Measurements from ENCODE around the gene CXCL5. TPM values are rescaled to one million over a fixed set of nuclear protein-coding genes. Genes with fewer than 3 reads are reported as not detected.

Gene CXCL5
- total and polyA plus RNA-seq, 2 donors (not counting 3 experiments of a cell fraction or from before 2014, with no cell fraction given), result 0.33 to 0.40 TPM

DNA sequence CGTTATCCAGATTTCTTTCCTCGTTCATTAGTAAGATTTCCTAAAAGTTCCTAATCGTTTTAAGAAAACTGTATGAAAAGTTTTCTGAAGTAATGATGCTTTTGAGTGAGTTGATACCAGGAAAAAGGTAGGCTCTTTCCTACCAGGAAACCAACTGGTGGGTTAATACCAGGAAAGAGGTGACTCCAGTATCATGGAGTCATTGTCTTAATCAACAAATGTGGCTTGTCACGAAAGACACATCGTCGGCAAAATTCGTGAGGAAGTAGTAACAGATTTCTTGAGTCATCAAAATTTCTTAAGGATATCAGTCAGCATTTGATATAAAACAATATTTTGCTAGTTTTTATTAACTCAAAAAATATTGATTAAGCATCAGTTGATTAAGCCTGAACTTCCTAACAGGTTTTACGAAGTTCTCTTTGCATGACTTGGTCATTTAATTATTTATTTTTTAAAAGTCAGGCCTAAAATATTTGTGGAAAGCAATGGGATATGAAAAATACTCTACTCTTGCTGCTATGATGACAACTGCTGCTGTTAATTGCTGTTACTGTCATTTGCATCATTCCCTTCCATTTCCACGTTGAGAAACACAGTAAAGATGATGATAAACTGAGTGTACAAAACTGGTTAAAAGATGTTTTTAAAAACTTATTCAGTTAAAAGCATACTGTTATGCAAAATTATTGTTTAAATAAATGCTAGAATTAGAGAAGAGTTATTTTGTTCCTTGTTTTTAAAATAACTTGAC is 7.3 kb downstream of the CXCL5 start:
- Histone ChIP-seq H3K79me2 (ENCODE audit: control insufficient read depth, insufficient read depth, low read length) (no peaks in the 10 kb centered on the region), H3K4me1 (ENCODE audit: control insufficient read depth, extremely low read depth, insufficient read depth, low read length) (no peaks in the 10 kb centered on the region), H2AFZ (ENCODE audit: low read depth, low read length) (no peak overlapping the region), H3K9ac (replicated peaks; ENCODE audit: extremely low read depth, insufficient read depth, low read length) (no peak overlapping the region), H3K9me3 (replicated peaks; ENCODE audit: control insufficient read depth, insufficient read depth, low read length) (no peaks in the 10 kb centered on the region), H4K20me1 (replicated peaks; ENCODE audit: control insufficient read depth, extremely low read depth, insufficient read depth, low read length) (no peaks in the 10 kb centered on the region), H3K36me3 (ENCODE audit: control insufficient read depth in 2 of 2, extremely low read depth in 1 of 2, insufficient read depth in 2 of 2, low read length in 2 of 2) (no peaks in the 10 kb centered on the region), H3K4me2 (ENCODE audit: insufficient read depth, low read length) (no peak overlapping the region), H3K27ac (ENCODE audit: insufficient read depth, low read depth, low read length) (no peak overlapping the region), H3K27me3 (ENCODE audit: control insufficient read depth in 2 of 2, insufficient read depth in 2 of 2, low read length in 2 of 2) (no peaks in the 10 kb centered on the region), H3K9me1 (replicated peaks; ENCODE audit: control insufficient read depth, extremely low read depth, insufficient read depth, low read length) (no peaks in the 10 kb centered on the region), H3K4me3 (replicated peaks in 1 of 3; ENCODE audit: insufficient read depth in 1 of 3, low read depth in 1 of 3, low read length in 3 of 3) (no peak overlapping the region)
- intact Hi-C loops (cut with micrococcal nuclease), result no loop called here
- no TSS peak for BruUV-seq (replicated peaks)
- no peak for DNase-seq (ENCODE audit: low read depth, low spot score)
- POLR2A ChIA-PET, result no interaction called here
- CTCF ChIA-PET, result interaction anchor here (1.4 kb wide), 2 partner anchors 21 to 398 kb away, joined by 3 read pairs; no protein-coding TSS in a partner anchor
- TF ChIP-seq GATA2 (IDR thresholded peaks at IDR 0.05; ENCODE audit: insufficient read depth, insufficient read length, low read depth, low read length) (no peak), MYC (IDR thresholded peaks at IDR 0.05; ENCODE audit: low read depth, low read length) (no peak), POLR2AphosphoS5 (IDR thresholded peaks at IDR 0.05; ENCODE audit: insufficient read depth, low read depth, low read length) (no peak), POLR2A (IDR thresholded peaks at IDR 0.05; ENCODE audit: low read depth, low read length) (no peak), JUN (IDR thresholded peaks at IDR 0.05; ENCODE audit: borderline replicate concordance, insufficient read depth, insufficient read length, low read depth) (no peak), FOS (IDR thresholded peaks at IDR 0.05; ENCODE audit: borderline replicate concordance, insufficient read depth, low read length) (no peak), EZH2 (IDR thresholded peaks at IDR 0.05; ENCODE audit: borderline replicate concordance, low read depth, low read length, severe bottlenecking) (no peak)
- TF ChIP-seq, protein P1, sequence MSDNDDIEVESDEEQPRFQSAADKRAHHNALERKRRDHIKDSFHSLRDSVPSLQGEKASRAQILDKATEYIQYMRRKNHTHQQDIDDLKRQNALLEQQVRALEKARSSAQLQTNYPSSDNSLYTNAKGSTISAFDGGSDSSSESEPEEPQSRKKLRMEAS (IDR thresholded peaks at IDR 0.05; ENCODE audit: insufficient read depth, insufficient read length), result no peak
- TF ChIP-seq, protein P2, sequence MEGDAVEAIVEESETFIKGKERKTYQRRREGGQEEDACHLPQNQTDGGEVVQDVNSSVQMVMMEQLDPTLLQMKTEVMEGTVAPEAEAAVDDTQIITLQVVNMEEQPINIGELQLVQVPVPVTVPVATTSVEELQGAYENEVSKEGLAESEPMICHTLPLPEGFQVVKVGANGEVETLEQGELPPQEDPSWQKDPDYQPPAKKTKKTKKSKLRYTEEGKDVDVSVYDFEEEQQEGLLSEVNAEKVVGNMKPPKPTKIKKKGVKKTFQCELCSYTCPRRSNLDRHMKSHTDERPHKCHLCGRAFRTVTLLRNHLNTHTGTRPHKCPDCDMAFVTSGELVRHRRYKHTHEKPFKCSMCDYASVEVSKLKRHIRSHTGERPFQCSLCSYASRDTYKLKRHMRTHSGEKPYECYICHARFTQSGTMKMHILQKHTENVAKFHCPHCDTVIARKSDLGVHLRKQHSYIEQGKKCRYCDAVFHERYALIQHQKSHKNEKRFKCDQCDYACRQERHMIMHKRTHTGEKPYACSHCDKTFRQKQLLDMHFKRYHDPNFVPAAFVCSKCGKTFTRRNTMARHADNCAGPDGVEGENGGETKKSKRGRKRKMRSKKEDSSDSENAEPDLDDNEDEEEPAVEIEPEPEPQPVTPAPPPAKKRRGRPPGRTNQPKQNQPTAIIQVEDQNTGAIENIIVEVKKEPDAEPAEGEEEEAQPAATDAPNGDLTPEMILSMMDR (IDR thresholded peaks at IDR 0.05; ENCODE audit: extremely low read depth in 1 of 2, insufficient read depth in 1 of 2, low read depth in 1 of 2, low read length in 2 of 2), result no peak
- dilution Hi-C loops (cut with MboI; ENCODE audit: extremely low pct_ligation_motif_present, low sequenced_read_pairs), result no loop called here
- no peak for FAIRE-seq
